Gastroesophageal sphincter (tissue), 4 donors: ENCODE measurements around the gene PHEX. TPM values are rescaled to one million over a fixed set of nuclear protein-coding genes. Genes with fewer than 3 reads are reported as not detected.

Experiments used
- ATAC-seq: fragments of 150-250 bp; one replicate; pipeline ENCODE4 v1.9.1; 2016; ENCODE audit warnings: mild to moderate bottlenecking, moderate library complexity
- H3K27ac ChIP-seq, 4 donors: fragments of 200-600 bp; sonication (generic) in 3 of 4; 1 replicate in 3 of 4; 2 replicates in 1 of 4; pipeline ENCODE4 v1.5.1; 2016 to 2019
- H3K27me3 ChIP-seq: fragments of 200-600 bp; sonication (generic); one replicate; pipeline ENCODE4 v1.5.1; 2019
- H3K36me3 ChIP-seq, 2 donors: fragments of 200-600 bp; sonication (generic); one replicate each; pipeline ENCODE4 v1.5.1; 2019; ENCODE audit warnings: control low read depth in 1 of 2
- H3K4me1 ChIP-seq, 3 donors: fragments of 200-600 bp; sonication (generic); 1 replicate in 2 of 3; 2 replicates in 1 of 3; pipeline ENCODE4 v1.5.1; 2016 to 2019; ENCODE audit warnings: control low read depth in 2 of 3
- H3K4me3 ChIP-seq, 2 donors: fragments of 200-600 bp; sonication (generic); one replicate each; pipeline ENCODE4 v1.5.1; 2019; ENCODE audit warnings: mild to moderate bottlenecking in 1 of 2, moderate library complexity in 1 of 2
- H3K9me3 ChIP-seq, 3 donors: fragments of 200-600 bp; sonication (generic); one replicate each; pipeline ENCODE4 v1.5.1; 2017 to 2019; ENCODE audit warnings: control low read depth in 2 of 3
- CTCF ChIP-seq, 4 experiments: fragments of 200-600 bp in 2 of 4; fragments of 450-650 bp in 2 of 4; sonication (generic) in 1 of 4; IDR thresholded peaks; one replicate each; pipeline ENCODE4 v1.5.1; 2017 to 2019; ENCODE audit warnings: antibody characterized with exemption in 4 of 4, mild to moderate bottlenecking in 2 of 4, moderate library complexity in 2 of 4
- EP300 ChIP-seq: sonication (generic); formaldehyde crosslinking; IDR thresholded peaks from one replicate; pipeline ENCODE4 v1.6.1; 2017; ENCODE audit warnings: antibody characterized with exemption, mild to moderate bottlenecking
- POLR2A ChIP-seq, 2 donors: fragments of 450-650 bp; IDR thresholded peaks; one replicate each; pipeline ENCODE4 v1.6.1; 2017; ENCODE audit warnings: antibody characterized with exemption in 2 of 2, mild to moderate bottlenecking in 2 of 2, moderate library complexity in 1 of 2
- POLR2AphosphoS5 ChIP-seq: sonication (generic); formaldehyde crosslinking; IDR thresholded peaks from one replicate; pipeline ENCODE4 v1.6.1; 2017; ENCODE audit warnings: antibody characterized with exemption
- WGBS, 2 donors: methylation state at CpG; one replicate each; pipeline ENCODE4 v1.1.5; 2018; ENCODE audit warnings: low coverage in 1 of 2; 5-methylcytosine and 5-hydroxymethylcytosine counted together
- total RNA-seq, 4 donors: library from RNA; depleted of rRNA; stranded (reverse); fragments of >200 nt; gene quantifications; one replicate each; pipeline ENCODE4 v1.1.0, GENCODE V29; 2016

PHEX gene
- total RNA-seq, 4 donors from 2014 or later = 0.40 to 1.1 (median 0.67) TPM

- ATAC-seq = no peak
- Histone ChIP-seq H3K4me1 (no peaks in the 10 kb centered on the region), H3K36me3 (no peaks in the 10 kb centered on the region), H3K27ac (no peak overlapping the region), H3K4me3 (no peak overlapping the region), H3K9me3 (no peaks in the 10 kb centered on the region), H3K27me3 (no peaks in the 10 kb centered on the region)
- TF ChIP-seq POLR2A (IDR thresholded peaks at IDR 0.05) (no peak), POLR2AphosphoS5 (no peak), CTCF (IDR thresholded peaks at IDR 0.05) (no peak), EP300 (no peak)
- 81 to 82% methylated on average over 3 to 6 of the region's 6 CpGs for WGBS, 2 donors
Measured at GRCh38 chrX:22155126-22155525, 123.0 kb downstream of the PHEX start.

GRCh38 chrX:22159071-22159470 lies 126.9 kb downstream of the PHEX start:
- WGBS, 2 donors = 92 to 93% methylated on average over 5 of the region's 5 CpGs
- no peak for TF ChIP-seq POLR2A (IDR thresholded peaks at IDR 0.05)
- no peak for TF ChIP-seq EP300
- TF ChIP-seq CTCF (IDR thresholded peaks at IDR 0.05) = no peak
- no peak for TF ChIP-seq POLR2AphosphoS5
- Histone ChIP-seq H3K27me3 (no peaks in the 10 kb centered on the region), H3K36me3 (no peaks in the 10 kb centered on the region), H3K27ac (no peak overlapping the region), H3K4me1 (no peaks in the 10 kb centered on the region), H3K9me3 (no peaks in the 10 kb centered on the region), H3K4me3 (no peak overlapping the region)
- ATAC-seq = no peak

- ATAC-seq = no peak
- 67 to 88% methylated on average over 2 to 3 of the region's 3 CpGs for WGBS, 2 donors
Measured at GRCh38 chrX:22163326-22163725, 131.2 kb downstream of the PHEX start.

GRCh38 chrX:22164770-22165388 lies 132.8 kb downstream of the PHEX start:
- Histone ChIP-seq H3K27ac (no peak overlapping the region), H3K36me3 (no peaks in the 10 kb centered on the region), H3K27me3 (no peaks in the 10 kb centered on the region), H3K4me3 (no peak overlapping the region), H3K9me3 (no peaks in the 10 kb centered on the region), H3K4me1 (no peaks in the 10 kb centered on the region)
- WGBS, 2 donors = 78 to 79% methylated on average over 2 to 3 of the region's 3 CpGs
- TF ChIP-seq POLR2A (IDR thresholded peaks at IDR 0.05) (no peak), CTCF (IDR thresholded peaks at IDR 0.05) (no peak), EP300 (no peak), POLR2AphosphoS5 (no peak)
- no peak for ATAC-seq

More at GRCh38 chrX:22163326-22163725, 131.2 kb downstream of the PHEX start:
- no peak overlapping the region for H3K27ac ChIP-seq
- H3K27me3 ChIP-seq = no peaks in the 10 kb centered on the region
- no peaks in the 10 kb centered on the region for H3K4me1 ChIP-seq
- no peaks in the 10 kb centered on the region for H3K36me3 ChIP-seq
- H3K4me3 ChIP-seq = no peak overlapping the region
- TF ChIP-seq CTCF (IDR thresholded peaks at IDR 0.05) = no peak
- TF ChIP-seq EP300 = no peak
- no peak for TF ChIP-seq POLR2A (IDR thresholded peaks at IDR 0.05)
- no peak for TF ChIP-seq POLR2AphosphoS5
- H3K9me3 ChIP-seq = no peaks in the 10 kb centered on the region

DNA sequence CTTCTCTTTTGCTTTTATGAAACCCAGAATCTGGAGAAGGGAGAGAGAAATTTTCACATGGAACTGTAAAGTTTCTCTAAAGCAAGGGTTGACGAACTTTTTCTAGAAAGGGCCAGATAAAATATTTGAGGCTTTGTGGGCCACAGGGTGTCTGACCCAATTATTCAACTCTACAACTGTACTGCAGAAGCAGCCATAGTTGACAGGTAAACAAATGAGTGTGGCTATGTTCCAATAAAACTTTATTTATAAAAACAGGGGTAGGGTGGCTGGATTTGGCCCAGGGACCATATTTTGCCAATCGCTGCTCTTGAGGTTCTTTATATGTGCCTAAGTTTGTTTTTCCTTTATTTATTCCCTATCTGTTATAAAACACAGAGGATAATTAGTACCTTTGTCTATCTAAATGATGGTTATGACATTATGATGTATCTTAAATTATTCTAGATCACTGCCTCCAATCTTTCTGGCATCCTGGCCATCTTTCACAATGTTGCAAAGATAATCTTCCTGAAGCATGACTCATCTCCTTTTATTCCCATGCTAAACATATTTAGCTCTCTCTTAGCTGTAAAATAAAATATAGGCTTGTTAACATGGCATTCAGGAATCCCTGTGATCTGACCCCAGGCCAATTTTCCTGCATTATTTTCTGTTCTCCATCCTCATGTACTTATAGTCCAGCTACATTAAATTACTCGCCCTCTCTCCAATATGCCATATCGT lies 133.8 kb downstream of the PHEX start:
- Histone ChIP-seq H3K27me3 (no peaks in the 10 kb centered on the region), H3K27ac (no peak overlapping the region), H3K36me3 (no peaks in the 10 kb centered on the region), H3K4me3 (no peak overlapping the region), H3K9me3 (no peaks in the 10 kb centered on the region), H3K4me1 (no peaks in the 10 kb centered on the region)
- no peak for ATAC-seq
- 91% methylated on average over 3 to 4 of the region's 4 CpGs for WGBS, 2 donors
- no peak for TF ChIP-seq EP300
- TF ChIP-seq CTCF (IDR thresholded peaks at IDR 0.05) = no peak
